HL-60 (cell line): ENCODE results near the gene NOP9.

Experiments
- DNase-seq, 2 experiments: peaks; one replicate each; pipeline ENCODE4 v3.0.0-alpha.2; 2010 to 2020; ENCODE audit warnings: low read depth in 1 of 2, low spot score in 1 of 2
- H3K27ac ChIP-seq: fragments of 250-450 bp; sonication (Bioruptor Pico); replicated peaks from 2 replicates; pipeline ENCODE4 v1.5.1; 2020; ENCODE audit warnings: mild to moderate bottlenecking, moderate library complexity
- H3K27me3 ChIP-seq: fragments of 250-450 bp; sonication (Bioruptor Pico); 2 replicates; pipeline ENCODE4 v1.5.1; 2021; ENCODE audit warnings: mild to moderate bottlenecking, moderate library complexity; ENCODE audit not compliant: insufficient read depth, poor library complexity, severe bottlenecking
- H3K4me3 ChIP-seq: replicated peaks from 2 replicates; pipeline ENCODE4 v1.5.1; 2011; ENCODE audit warnings: mild to moderate bottlenecking, control low read depth, low read length; ENCODE audit not compliant: insufficient read depth
- GABPA ChIP-seq: IDR thresholded peaks from 2 replicates; pipeline ENCODE4 v1.6.1; 2012; ENCODE audit warnings: low read depth
- POLR2AphosphoS5 ChIP-seq: IDR thresholded peaks from 2 replicates; pipeline ENCODE4 v1.6.1; 2012; ENCODE audit warnings: low read depth
- SPI1 ChIP-seq: IDR thresholded peaks from 2 replicates; pipeline ENCODE4 v1.6.1; 2012; ENCODE audit warnings: low read depth, mild to moderate bottlenecking, borderline replicate concordance
- TF ChIP-seq, protein P1 (sequence below): IDR thresholded peaks from 2 replicates; pipeline ENCODE4 v1.6.1; 2012; ENCODE audit warnings: low read depth; ENCODE audit not compliant: insufficient replicate concordance
- TF ChIP-seq, protein P2 (sequence below): IDR thresholded peaks from one replicate; pipeline ENCODE4 v1.5.1; 2011; ENCODE audit warnings: low read length, control low read depth, inconsistent platforms; ENCODE audit not compliant: insufficient read depth

The NOP9 gene

GRCh38 chr14:24292118-24292807, 7.4 kb upstream of the NOP9 start:
- no peak for DNase-seq
- Histone ChIP-seq H3K27me3 (no peaks in the 10 kb centered on the region), H3K4me3 (no peak overlapping the region), H3K27ac (no peak overlapping the region)
- TF ChIP-seq GABPA (no peak), POLR2AphosphoS5 (no peak), SPI1 (no peak)
- TF ChIP-seq, protein P1, sequence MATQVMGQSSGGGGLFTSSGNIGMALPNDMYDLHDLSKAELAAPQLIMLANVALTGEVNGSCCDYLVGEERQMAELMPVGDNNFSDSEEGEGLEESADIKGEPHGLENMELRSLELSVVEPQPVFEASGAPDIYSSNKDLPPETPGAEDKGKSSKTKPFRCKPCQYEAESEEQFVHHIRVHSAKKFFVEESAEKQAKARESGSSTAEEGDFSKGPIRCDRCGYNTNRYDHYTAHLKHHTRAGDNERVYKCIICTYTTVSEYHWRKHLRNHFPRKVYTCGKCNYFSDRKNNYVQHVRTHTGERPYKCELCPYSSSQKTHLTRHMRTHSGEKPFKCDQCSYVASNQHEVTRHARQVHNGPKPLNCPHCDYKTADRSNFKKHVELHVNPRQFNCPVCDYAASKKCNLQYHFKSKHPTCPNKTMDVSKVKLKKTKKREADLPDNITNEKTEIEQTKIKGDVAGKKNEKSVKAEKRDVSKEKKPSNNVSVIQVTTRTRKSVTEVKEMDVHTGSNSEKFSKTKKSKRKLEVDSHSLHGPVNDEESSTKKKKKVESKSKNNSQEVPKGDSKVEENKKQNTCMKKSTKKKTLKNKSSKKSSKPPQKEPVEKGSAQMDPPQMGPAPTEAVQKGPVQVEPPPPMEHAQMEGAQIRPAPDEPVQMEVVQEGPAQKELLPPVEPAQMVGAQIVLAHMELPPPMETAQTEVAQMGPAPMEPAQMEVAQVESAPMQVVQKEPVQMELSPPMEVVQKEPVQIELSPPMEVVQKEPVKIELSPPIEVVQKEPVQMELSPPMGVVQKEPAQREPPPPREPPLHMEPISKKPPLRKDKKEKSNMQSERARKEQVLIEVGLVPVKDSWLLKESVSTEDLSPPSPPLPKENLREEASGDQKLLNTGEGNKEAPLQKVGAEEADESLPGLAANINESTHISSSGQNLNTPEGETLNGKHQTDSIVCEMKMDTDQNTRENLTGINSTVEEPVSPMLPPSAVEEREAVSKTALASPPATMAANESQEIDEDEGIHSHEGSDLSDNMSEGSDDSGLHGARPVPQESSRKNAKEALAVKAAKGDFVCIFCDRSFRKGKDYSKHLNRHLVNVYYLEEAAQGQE, result no peak
- TF ChIP-seq, protein P2, sequence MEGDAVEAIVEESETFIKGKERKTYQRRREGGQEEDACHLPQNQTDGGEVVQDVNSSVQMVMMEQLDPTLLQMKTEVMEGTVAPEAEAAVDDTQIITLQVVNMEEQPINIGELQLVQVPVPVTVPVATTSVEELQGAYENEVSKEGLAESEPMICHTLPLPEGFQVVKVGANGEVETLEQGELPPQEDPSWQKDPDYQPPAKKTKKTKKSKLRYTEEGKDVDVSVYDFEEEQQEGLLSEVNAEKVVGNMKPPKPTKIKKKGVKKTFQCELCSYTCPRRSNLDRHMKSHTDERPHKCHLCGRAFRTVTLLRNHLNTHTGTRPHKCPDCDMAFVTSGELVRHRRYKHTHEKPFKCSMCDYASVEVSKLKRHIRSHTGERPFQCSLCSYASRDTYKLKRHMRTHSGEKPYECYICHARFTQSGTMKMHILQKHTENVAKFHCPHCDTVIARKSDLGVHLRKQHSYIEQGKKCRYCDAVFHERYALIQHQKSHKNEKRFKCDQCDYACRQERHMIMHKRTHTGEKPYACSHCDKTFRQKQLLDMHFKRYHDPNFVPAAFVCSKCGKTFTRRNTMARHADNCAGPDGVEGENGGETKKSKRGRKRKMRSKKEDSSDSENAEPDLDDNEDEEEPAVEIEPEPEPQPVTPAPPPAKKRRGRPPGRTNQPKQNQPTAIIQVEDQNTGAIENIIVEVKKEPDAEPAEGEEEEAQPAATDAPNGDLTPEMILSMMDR, result no peak

- Histone ChIP-seq H3K4me3 (no peak overlapping the region), H3K27me3 (no peaks in the 10 kb centered on the region), H3K27ac (no peak overlapping the region)
- no peak for DNase-seq
- TF ChIP-seq, protein P2, result no peak
- TF ChIP-seq GABPA (no peak), POLR2AphosphoS5 (no peak), SPI1 (no peak)
- TF ChIP-seq, protein P1, result no peak
Measured at GRCh38 chr14:24293525-24293924, 6.1 kb upstream of the NOP9 start.

GRCh38 chr14:24296341-24297157, 3.1 kb upstream of the NOP9 start:
- DNase-seq, result peak; percentile 63 to 66
- Histone ChIP-seq H3K27ac (no peak overlapping the region), H3K4me3 (no peak overlapping the region), H3K27me3 (no peaks in the 10 kb centered on the region)
- TF ChIP-seq, protein P2, result peak; percentile 70
- no peak for TF ChIP-seq GABPA
